Chondrocyte (in vitro differentiated cells): Measurements from ENCODE around the gene OFD1. TPM values are rescaled to one million over a fixed set of nuclear protein-coding genes. Genes with fewer than 3 reads are reported as not detected.

Source experiments
- DNase-seq: peaks from one replicate; pipeline ENCODE4 v3.0.0; 2021; ENCODE audit warnings: mixed read lengths, low spot score
- H3K27ac Mint-ChIP-seq: one replicate; pipeline ENCODE4 v1.8.0; 2021; ENCODE audit warnings: mild to moderate bottlenecking, moderate library complexity, mixed read lengths; ENCODE audit not compliant: unreplicated experiment
- H3K27me3 Mint-ChIP-seq: 2 replicates; pipeline ENCODE4 v1.8.0; 2021; ENCODE audit warnings: low read depth, mixed read lengths
- H3K36me3 Mint-ChIP-seq: 2 replicates; pipeline ENCODE4 v1.8.0; 2021; ENCODE audit warnings: low read depth, mixed read lengths
- H3K4me1 Mint-ChIP-seq: 2 replicates; pipeline ENCODE4 v1.8.0; 2021; ENCODE audit warnings: low read depth, mild to moderate bottlenecking, mixed read lengths
- H3K4me3 Mint-ChIP-seq: one replicate; pipeline ENCODE4 v1.8.0; 2021; ENCODE audit warnings: mild to moderate bottlenecking, moderate library complexity, mixed read lengths; ENCODE audit not compliant: unreplicated experiment
- H3K9me3 Mint-ChIP-seq: 2 replicates; pipeline ENCODE4 v1.8.0; 2021; ENCODE audit warnings: low read depth, mixed read lengths
- CTCF ChIP-seq: fragments of 200-600 bp; sonication (generic); IDR thresholded peaks from 2 replicates; pipeline ENCODE4 v1.5.0; 2021; ENCODE audit warnings: antibody characterized with exemption, mild to moderate bottlenecking, moderate library complexity
- total RNA-seq: library from RNA; stranded (reverse); gene quantifications from 3 replicates; pipeline ENCODE4 v1.2.1, GENCODE V29; 2021

Gene OFD1
- total RNA-seq, 1 donor from 2014 or later = 17.8 TPM

GRCh38 chrX:13703135-13703534, 31.4 kb upstream of the OFD1 start:
- Mint-ChIP-seq H3K4me3 (no peak overlapping the region), H3K27me3 (no peaks in the 10 kb centered on the region), H3K4me1 (peaks cover 13% of the 10 kb centered on the region), H3K9me3 (no peaks in the 10 kb centered on the region), H3K27ac (peak overlapping the region; percentile 12), H3K36me3 (peaks cover 2% of the 10 kb centered on the region)
- no peak for DNase-seq
- no peak for TF ChIP-seq CTCF

- no peak for DNase-seq
- Mint-ChIP-seq H3K4me1 (peaks cover 13% of the 10 kb centered on the region), H3K27ac (peak overlapping the region; percentile 20), H3K9me3 (no peaks in the 10 kb centered on the region), H3K4me3 (no peak overlapping the region), H3K27me3 (no peaks in the 10 kb centered on the region), H3K36me3 (peaks cover 2% of the 10 kb centered on the region)
- no peak for TF ChIP-seq CTCF
These were observed 31.0 kb upstream of the OFD1 start for GRCh38 chrX:13703589-13703988.

GRCh38 chrX:13711141-13711540, 23.4 kb upstream of the OFD1 start:
- H3K27me3 Mint-ChIP-seq = no peaks in the 10 kb centered on the region
- DNase-seq = no peak
- no peak overlapping the region for H3K27ac Mint-ChIP-seq

GRCh38 chrX:13716455-13716854, 18.1 kb upstream of the OFD1 start:
- Mint-ChIP-seq H3K4me1 (peaks cover 21% of the 10 kb centered on the region), H3K36me3 (peaks cover 4% of the 10 kb centered on the region), H3K27ac (no peak overlapping the region), H3K27me3 (no peaks in the 10 kb centered on the region), H3K9me3 (no peaks in the 10 kb centered on the region), H3K4me3 (no peak overlapping the region)
- no peak for TF ChIP-seq CTCF
- DNase-seq = no peak

More at GRCh38 chrX:13711141-13711540, 23.4 kb upstream of the OFD1 start:
- TF ChIP-seq CTCF = no peak
- Mint-ChIP-seq H3K9me3 (peaks cover 2% of the 10 kb centered on the region), H3K4me3 (no peak overlapping the region), H3K36me3 (peaks cover 6% of the 10 kb centered on the region), H3K4me1 (no peaks in the 10 kb centered on the region)

- H3K27me3 Mint-ChIP-seq = no peaks in the 10 kb centered on the region
- H3K36me3 Mint-ChIP-seq = peaks cover 3% of the 10 kb centered on the region
- peaks cover 26% of the 10 kb centered on the region for H3K4me1 Mint-ChIP-seq
- TF ChIP-seq CTCF = no peak
- H3K4me3 Mint-ChIP-seq = no peak overlapping the region
- H3K9me3 Mint-ChIP-seq = no peaks in the 10 kb centered on the region
- DNase-seq = no peak
- H3K27ac Mint-ChIP-seq = peak overlapping the region; percentile 68
These were observed 17.6 kb upstream of the OFD1 start for GRCh38 chrX:13716905-13717304.
